ENCODE results near the gene AADACL4. TPM values are rescaled to one million over a fixed set of nuclear protein-coding genes. Genes with fewer than 3 reads are reported as not detected.
A peak's percentile ranks its signal among the peaks of the same experiment; 100 is the strongest.

AADACL4 gene
- total RNA-seq, 1 experiment from 2014 or later = not detected

DNA sequence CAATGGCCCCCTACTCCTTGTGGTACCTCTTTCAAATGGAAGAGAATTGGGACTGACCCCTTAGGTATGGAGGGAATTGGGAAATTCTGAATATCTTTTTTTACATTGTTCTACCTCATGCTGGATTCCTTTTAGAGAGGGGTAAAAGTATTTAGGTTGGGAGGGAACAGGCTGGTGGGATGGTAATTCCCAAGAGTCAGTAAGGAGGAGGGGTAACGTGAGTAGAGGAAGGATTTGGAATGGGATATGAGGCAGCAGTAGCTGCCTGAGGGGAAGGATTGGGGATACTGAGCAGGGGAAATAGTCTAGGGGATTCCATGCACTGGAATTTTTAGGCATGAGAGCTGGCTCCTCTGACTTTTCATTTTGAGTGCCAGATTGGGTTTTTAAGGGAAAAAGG is 68.2 kb downstream of the AADACL4 start:
- H3K27me3 Mint-ChIP-seq (ENCODE audit: low read depth) = no peaks in the 10 kb centered on the region; the same call in 1 of the 2 replicates
- no peak overlapping the region for H2AFZ ChIP-seq (ENCODE audit: low read length)
- no peak overlapping the region for H2BK20ac ChIP-seq (ENCODE audit: low read depth, low read length, poor library complexity, severe bottlenecking)
- peak overlapping the region in 1 of 3 experiments; percentile 78; a peak in 1 of 7 replicates for H3K27ac Mint-ChIP-seq
- TF ChIP-seq, protein P1, sequence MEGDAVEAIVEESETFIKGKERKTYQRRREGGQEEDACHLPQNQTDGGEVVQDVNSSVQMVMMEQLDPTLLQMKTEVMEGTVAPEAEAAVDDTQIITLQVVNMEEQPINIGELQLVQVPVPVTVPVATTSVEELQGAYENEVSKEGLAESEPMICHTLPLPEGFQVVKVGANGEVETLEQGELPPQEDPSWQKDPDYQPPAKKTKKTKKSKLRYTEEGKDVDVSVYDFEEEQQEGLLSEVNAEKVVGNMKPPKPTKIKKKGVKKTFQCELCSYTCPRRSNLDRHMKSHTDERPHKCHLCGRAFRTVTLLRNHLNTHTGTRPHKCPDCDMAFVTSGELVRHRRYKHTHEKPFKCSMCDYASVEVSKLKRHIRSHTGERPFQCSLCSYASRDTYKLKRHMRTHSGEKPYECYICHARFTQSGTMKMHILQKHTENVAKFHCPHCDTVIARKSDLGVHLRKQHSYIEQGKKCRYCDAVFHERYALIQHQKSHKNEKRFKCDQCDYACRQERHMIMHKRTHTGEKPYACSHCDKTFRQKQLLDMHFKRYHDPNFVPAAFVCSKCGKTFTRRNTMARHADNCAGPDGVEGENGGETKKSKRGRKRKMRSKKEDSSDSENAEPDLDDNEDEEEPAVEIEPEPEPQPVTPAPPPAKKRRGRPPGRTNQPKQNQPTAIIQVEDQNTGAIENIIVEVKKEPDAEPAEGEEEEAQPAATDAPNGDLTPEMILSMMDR (conservative IDR thresholded peaks at IDR 0.05) = no peak
- H3K14ac ChIP-seq (ENCODE audit: insufficient read depth, low read length) = no peak overlapping the region
- H2BK15ac ChIP-seq (ENCODE audit: low read depth, low read length) = no peak overlapping the region
- no peak overlapping the region for H3K4ac ChIP-seq (ENCODE audit: low read depth, low read length)
- H3T11ph ChIP-seq (ENCODE audit: low read length) = no peak overlapping the region
- H3K9me3 Mint-ChIP-seq = no peaks in the 10 kb centered on the region
- DNase-seq = no peak
- no peaks in the 10 kb centered on the region for H3K9me3 ChIP-seq (ENCODE audit: control insufficient read depth, low read depth, low read length)
- no peak overlapping the region for H2AK5ac ChIP-seq (ENCODE audit: insufficient read length, low read length)
- no peaks in the 10 kb centered on the region for H3K27me3 ChIP-seq (ENCODE audit: insufficient read depth, low read length)
- no peak overlapping the region for H3K9ac ChIP-seq (ENCODE audit: extremely low read depth, insufficient read length, low read length)
- H2BK120ac ChIP-seq (ENCODE audit: low read depth, low read length, poor library complexity, severe bottlenecking) = no peak overlapping the region
- no peaks in the 10 kb centered on the region; a peak in 1 of 7 replicates for H3K36me3 Mint-ChIP-seq (ENCODE audit: insufficient read depth in 1 of 3, low read depth in 3 of 3)
- no peak overlapping the region for H3K18ac ChIP-seq (ENCODE audit: insufficient read length, low read depth, low read length)
- H3K27ac ChIP-seq (ENCODE audit: insufficient read length, low read depth, low read length) = no peak overlapping the region
- H3K56ac ChIP-seq (ENCODE audit: insufficient read length, low read depth, low read length) = no peak overlapping the region
- H4K91ac ChIP-seq (ENCODE audit: insufficient read length, low read depth, low read length) = no peak overlapping the region
- no peaks in the 10 kb centered on the region for H3K23me2 ChIP-seq (ENCODE audit: insufficient read length, low read depth, low read length, poor library complexity, severe bottlenecking)
- peaks cover 19% of the 10 kb centered on the region; the same call in 1 of the 2 replicates for H3K4me1 ChIP-seq (ENCODE audit: insufficient read depth, low read length)
- no peak overlapping the region for H4K5ac ChIP-seq (ENCODE audit: insufficient read length, low read depth, low read length)
- H3K4me3 Mint-ChIP-seq = no peak overlapping the region
- no CpG with 5 or more reads among the region's 1 CpG for WGBS (ENCODE audit: extremely low coverage, insufficient read length, low lambda C conversion rate)
- H3K79me2 ChIP-seq (ENCODE audit: insufficient read depth, low read length) = no peaks in the 10 kb centered on the region
- H3K4me2 ChIP-seq (ENCODE audit: insufficient read depth, insufficient read length, low read length) = no peak overlapping the region
- H4K20me1 ChIP-seq (ENCODE audit: control insufficient read depth, insufficient read depth, insufficient read length) = no peaks in the 10 kb centered on the region
- H4K8ac ChIP-seq (replicated peaks; ENCODE audit: insufficient read length, low read depth, low read length) = no peak overlapping the region
- no peak overlapping the region for H2BK5ac ChIP-seq (ENCODE audit: insufficient read length, low read length)
- H3K4me1 Mint-ChIP-seq = peaks cover 53 to 55% of the 10 kb centered on the region in 2 experiments
- H3K79me1 ChIP-seq (ENCODE audit: insufficient read depth, low read depth, low read length, poor library complexity, severe bottlenecking) = no peaks in the 10 kb centered on the region
- no peak overlapping the region for H3K23ac ChIP-seq (ENCODE audit: insufficient read length, low read depth, low read length)
- H2BK12ac ChIP-seq (ENCODE audit: insufficient read length, low read depth, low read length) = no peak overlapping the region

Data from H9 (cell line).